GM19239 (cell line): ENCODE measurements around the gene UBE2Q1.

Experiments used
- DNase-seq: peaks from one replicate; pipeline ENCODE4 v3.0.0; 2011; ENCODE audit warnings: low spot score; ENCODE audit not compliant: insufficient read length
- FAIRE-seq: peaks from 2 replicates; lab custom pipeline; 2011; peaks lifted over from hg19 to GRCh38; lab: Jason Lieb, UNC

Gene UBE2Q1

GRCh38 chr1:154578058-154578418, 19.6 kb upstream of the UBE2Q1 start:
- FAIRE-seq: no peak
- DNase-seq: no peak

- no peak for FAIRE-seq
These were observed 19.0 kb upstream of the UBE2Q1 start for GRCh38 chr1:154577346-154578057.

GRCh38 chr1:154575951-154576566, 17.6 kb upstream of the UBE2Q1 start:
- FAIRE-seq (no peak), DNase-seq (no peak)

More at GRCh38 chr1:154577346-154578057, 19.0 kb upstream of the UBE2Q1 start:
- no peak for DNase-seq

- FAIRE-seq (no peak), DNase-seq (no peak)
These were observed 16.9 kb upstream of the UBE2Q1 start for GRCh38 chr1:154575147-154575927.

GRCh38 chr1:154574716-154575115, 16.3 kb upstream of the UBE2Q1 start:
- FAIRE-seq: no peak
- no peak for DNase-seq

GRCh38 chr1:154573168-154573510, 14.7 kb upstream of the UBE2Q1 start:
- FAIRE-seq (no peak), DNase-seq (no peak)

GRCh38 chr1:154572468-154573167, 14.2 kb upstream of the UBE2Q1 start:
- no peak for DNase-seq
- no peak for FAIRE-seq

GRCh38 chr1:154571964-154572288, 13.5 kb upstream of the UBE2Q1 start:
- no peak for FAIRE-seq

GRCh38 chr1:154571244-154571963, 12.9 kb upstream of the UBE2Q1 start:
- no peak for FAIRE-seq
- DNase-seq: no peak

More at GRCh38 chr1:154571964-154572288, 13.5 kb upstream of the UBE2Q1 start:
- no peak for DNase-seq

- FAIRE-seq (no peak), DNase-seq (no peak)
These were observed 9.8 kb upstream of the UBE2Q1 start for GRCh38 chr1:154568157-154568815.

GRCh38 chr1:154567386-154568156, 9.1 kb upstream of the UBE2Q1 start, which contains the start of gene CHRNB2:
Gene CHRNB2 (plus strand): TSS chr1:154567778. CDS start chr1:154568045, 267 bp downstream.
- FAIRE-seq (peak; percentile 55), DNase-seq (peak; percentile 87)

- no peak for DNase-seq
- no peak for FAIRE-seq
These were observed 7.4 kb upstream of the UBE2Q1 start for GRCh38 chr1:154565876-154566275.

- FAIRE-seq (peak; percentile 98), DNase-seq (peak; percentile 75)
These were observed 1.1 kb upstream of the UBE2Q1 start for GRCh38 chr1:154559466-154560044.

- peak; percentile 98 for DNase-seq
- FAIRE-seq: no peak
These were observed 431 bp upstream of the UBE2Q1 start for GRCh38 chr1:154558720-154559465.

- FAIRE-seq (peak; percentile 71), DNase-seq (no peak)
These were observed 1.1 kb downstream of the UBE2Q1 start for GRCh38 chr1:154557248-154557938.

GRCh38 chr1:154556422-154556821, 2.0 kb downstream of the UBE2Q1 start:
- FAIRE-seq: no peak

More at GRCh38 chr1:154556422-154556821, 2.0 kb downstream of the UBE2Q1 start:
- DNase-seq: no peak
